Endothelial cell of umbilical vein (primary cell): Measurements from ENCODE around the gene PNPLA3. TPM values are rescaled to one million over a fixed set of nuclear protein-coding genes. Genes with fewer than 3 reads are reported as not detected.

ENCODE experiments used
- BruUV-seq: library from RNA; stranded (reverse); fragments of 400-500 nt; replicated peaks from 2 replicates; lab custom pipeline; 2021; lab: Mats Ljungman, UMichigan
- CTCF ChIA-PET: fragments of 300-600, 350-600 bp; sonication (Branson Sonifier 250); formaldehyde crosslinking; loops from one replicate; lab custom pipeline; 2021; ENCODE audit warnings: antibody characterized with exemption, inconsistent platforms; lab: Charles Lee
- POLR2A ChIA-PET: fragments of 300-600, 350-600 bp; sonication (Branson Sonifier 250); formaldehyde crosslinking; loops from one replicate; lab custom pipeline; 2021; ENCODE audit warnings: antibody characterized with exemption, inconsistent platforms; lab: Charles Lee
- DNase-seq: peaks from one replicate; pipeline ENCODE4 v3.0.0-alpha.2; 2011; ENCODE audit warnings: low read depth, low spot score
- FAIRE-seq: peaks from 2 replicates; lab custom pipeline; 2011; peaks lifted over from hg19 to GRCh38; lab: Jason Lieb, UNC
- H2AFZ ChIP-seq: 2 replicates; pipeline ENCODE4 v1.6.0; 2012; ENCODE audit warnings: low read depth, low read length, control low read depth, inconsistent platforms
- H3K27ac ChIP-seq: 2 replicates; pipeline ENCODE4 v1.5.1; 2011; ENCODE audit warnings: low read depth, mild to moderate bottlenecking, control low read depth, low read length, moderate library complexity; ENCODE audit not compliant: insufficient read depth
- H3K27me3 ChIP-seq, 2 experiments: 2 replicates each; pipeline versions ENCODE4 v1.6.0 to v1.6.1; 2011; ENCODE audit warnings: low read length in 2 of 2, mixed read lengths in 1 of 2; ENCODE audit not compliant: control insufficient read depth in 2 of 2, insufficient read depth in 2 of 2
- H3K36me3 ChIP-seq, 2 experiments: 2 replicates in 1 of 2; 3 replicates in 1 of 2; pipeline ENCODE4 v1.5.1; 2011; ENCODE audit warnings: low read length in 2 of 2, mild to moderate bottlenecking in 1 of 2, moderate library complexity in 1 of 2; ENCODE audit not compliant: control insufficient read depth in 2 of 2, insufficient read depth in 2 of 2; ENCODE audit errors: extremely low read depth in 1 of 2
- H3K4me1 ChIP-seq: 3 replicates; pipeline ENCODE4 v1.5.1; 2011; ENCODE audit warnings: mild to moderate bottlenecking, low read length; ENCODE audit not compliant: control insufficient read depth, insufficient read depth; ENCODE audit errors: extremely low read depth
- H3K4me2 ChIP-seq: 2 replicates; pipeline ENCODE4 v1.6.1; 2011; ENCODE audit warnings: low read length, control low read depth, mixed read lengths; ENCODE audit not compliant: insufficient read depth
- H3K4me3 ChIP-seq, 3 experiments: fragments of 200-600 bp in 1 of 3; sonication (generic), shearing (Covaris generic) in 1 of 3; replicated peaks in 1 of 3; 2 replicates each; pipeline ENCODE4 v1.5.1; 2011 to 2016; ENCODE audit warnings: control low read depth in 3 of 3, low read length in 3 of 3, mild to moderate bottlenecking in 2 of 3, inconsistent platforms in 1 of 3, low read depth in 1 of 3, moderate library complexity in 1 of 3; ENCODE audit not compliant: insufficient read depth in 1 of 3
- H3K79me2 ChIP-seq: 2 replicates; pipeline ENCODE4 v1.6.0; 2012; ENCODE audit warnings: low read length, inconsistent platforms; ENCODE audit not compliant: control insufficient read depth, insufficient read depth
- H3K9ac ChIP-seq: replicated peaks from 2 replicates; pipeline ENCODE3; 2011; ENCODE audit warnings: low read length, control low read depth; ENCODE audit not compliant: insufficient read depth; ENCODE audit errors: extremely low read depth
- H3K9me1 ChIP-seq: replicated peaks from 3 replicates; pipeline ENCODE4 v1.6.0; 2011; ENCODE audit warnings: mild to moderate bottlenecking, low read length; ENCODE audit not compliant: control insufficient read depth, insufficient read depth; ENCODE audit errors: extremely low read depth
- H3K9me3 ChIP-seq: replicated peaks from 2 replicates; pipeline ENCODE4 v1.5.1; 2012; ENCODE audit warnings: low read length, inconsistent platforms; ENCODE audit not compliant: control insufficient read depth, insufficient read depth
- H4K20me1 ChIP-seq: replicated peaks from 2 replicates; pipeline ENCODE3; 2011; ENCODE audit warnings: mild to moderate bottlenecking, low read length; ENCODE audit not compliant: control insufficient read depth, insufficient read depth; ENCODE audit errors: extremely low read depth
- EZH2 ChIP-seq: IDR thresholded peaks from 2 replicates; pipeline ENCODE4 v1.6.1; 2012; ENCODE audit warnings: borderline replicate concordance, low read depth, mild to moderate bottlenecking, moderate library complexity, low read length, inconsistent platforms; ENCODE audit not compliant: severe bottlenecking
- FOS ChIP-seq: IDR thresholded peaks from 2 replicates; pipeline ENCODE4 v1.6.1; 2011; ENCODE audit warnings: mild to moderate bottlenecking, low read length, moderate library complexity, borderline replicate concordance; ENCODE audit not compliant: insufficient read depth
- GATA2 ChIP-seq: IDR thresholded peaks from 2 replicates; pipeline ENCODE4 v1.7.0; 2011; ENCODE audit warnings: low read depth, mild to moderate bottlenecking, moderate library complexity, mixed read lengths, low read length; ENCODE audit not compliant: insufficient read length, insufficient read depth
- JUN ChIP-seq: IDR thresholded peaks from 2 replicates; pipeline ENCODE4 v1.6.1; 2011; ENCODE audit warnings: borderline replicate concordance, low read depth; ENCODE audit not compliant: insufficient read length, insufficient read depth
- MYC ChIP-seq: IDR thresholded peaks from one replicate; pipeline ENCODE4 v1.6.1; 2011; ENCODE audit warnings: mild to moderate bottlenecking, low read depth, low read length
- POLR2A ChIP-seq: IDR thresholded peaks from 2 replicates; pipeline ENCODE4 v1.6.1; 2012; ENCODE audit warnings: low read depth, mild to moderate bottlenecking, control low read depth, low read length
- POLR2AphosphoS5 ChIP-seq: IDR thresholded peaks from 2 replicates; pipeline ENCODE4 v1.6.1; 2012; ENCODE audit warnings: low read depth, mild to moderate bottlenecking, control low read depth, low read length, moderate library complexity; ENCODE audit not compliant: insufficient read depth
- dilution Hi-C: fragments of 300-500 bp; cut with MboI; formaldehyde crosslinking; loops from one replicate; pipeline ENCODE4 v1.15.0; 2019; ENCODE audit warnings: low sequenced_read_pairs; ENCODE audit not compliant: extremely low pct_ligation_motif_present
- intact Hi-C: fragments of 100-400 bp; cut with micrococcal nuclease; formaldehyde crosslinking; loops from one replicate; pipeline ENCODE4 v1.10.0; 2022
- polyA plus RNA-seq, 4 experiments: library from polyadenylated mRNA; depleted of rRNA in 3 of 4; stranded (reverse) in 3 of 4; unstranded in 1 of 4; fragments of >200 nt; gene quantifications; 2 replicates each; pipeline versions ENCODE4 v1.2.1 to v1.2.3, GENCODE V29; 2011 to 2012; ENCODE audit warnings: missing spikeins in 1 of 4
- total RNA-seq: library from RNA; stranded (reverse); gene quantifications from 2 replicates; pipeline ENCODE4 v1.2.3, GENCODE V29; 2021
- TF ChIP-seq, protein P1 (sequence below), 2 donors: IDR thresholded peaks; 1 replicate in 1 of 2; 2 replicates in 1 of 2; pipeline ENCODE4 v1.5.1; 2011; ENCODE audit warnings: low read length in 2 of 2, mild to moderate bottlenecking in 2 of 2, moderate library complexity in 2 of 2, control low read depth in 1 of 2, inconsistent platforms in 1 of 2, low read depth in 1 of 2; ENCODE audit not compliant: insufficient read depth in 1 of 2; ENCODE audit errors: extremely low read depth in 1 of 2
- TF ChIP-seq, protein P2 (sequence below): IDR thresholded peaks from 2 replicates; pipeline ENCODE4 v1.6.1; 2011; ENCODE audit not compliant: insufficient read depth, insufficient read length

PNPLA3 gene
- total and polyA plus RNA-seq, 2 donors (not counting 3 experiments of a cell fraction or from before 2014, with no cell fraction given): 5.3 to 12.3 TPM

DNA sequence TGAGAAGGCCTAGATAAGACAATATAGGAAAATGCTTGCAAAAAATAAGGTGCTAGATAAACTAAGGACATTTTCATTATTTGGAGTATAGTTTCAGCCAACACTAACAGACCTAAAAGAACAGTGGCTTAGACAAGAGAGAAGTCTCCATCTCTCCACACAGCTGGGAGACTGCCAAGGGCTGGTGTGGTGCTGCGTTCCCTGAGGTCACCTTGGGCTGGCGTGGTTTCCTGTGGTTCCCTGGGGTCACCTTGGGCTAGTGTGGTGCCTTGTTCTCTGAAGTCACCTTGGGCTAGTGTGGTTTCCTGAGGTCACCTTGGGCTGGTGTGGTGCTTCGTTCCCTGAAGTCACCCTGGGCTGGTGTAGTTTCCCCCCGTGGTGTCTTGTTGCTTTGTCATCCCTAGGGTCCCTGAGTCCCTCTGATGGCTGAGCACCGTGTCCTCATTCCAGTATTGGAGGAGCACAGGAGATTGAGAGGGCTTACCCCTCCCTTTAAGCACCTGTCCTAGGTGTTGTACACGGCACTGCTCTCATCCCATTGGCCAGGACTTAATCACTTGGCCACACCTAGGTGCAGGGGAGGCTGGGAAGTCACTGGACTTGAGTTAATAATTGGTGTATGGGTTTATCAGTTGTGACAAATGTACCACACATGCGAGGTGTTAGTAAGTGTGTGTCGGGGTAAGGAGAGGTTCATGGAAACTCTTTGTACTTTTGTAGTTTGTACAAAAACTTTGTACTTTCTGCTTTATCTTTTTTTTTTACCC, 46.6 kb downstream of the PNPLA3 start:
- Histone ChIP-seq H3K27ac (no peak overlapping the region), H3K9ac (no peak overlapping the region), H3K36me3 (peaks cover 13 to 52% of the 10 kb centered on the region in 2 experiments), H3K4me3 (no peak overlapping the region), H3K4me2 (no peak overlapping the region), H3K79me2 (no peaks in the 10 kb centered on the region), H4K20me1 (no peaks in the 10 kb centered on the region), H3K9me3 (no peaks in the 10 kb centered on the region), H3K4me1 (no peaks in the 10 kb centered on the region), H3K9me1 (no peaks in the 10 kb centered on the region), H3K27me3 (no peaks in the 10 kb centered on the region), H2AFZ (no peak overlapping the region)
- DNase-seq (no peak), FAIRE-seq (no peak)
- ChIA-PET POLR2A (no interaction called here), CTCF (interaction anchor here (1.1 kb wide), 1 partner anchor 23 kb away, joined by 3 read pairs; no protein-coding TSS in a partner anchor)
- dilution Hi-C loops: no loop called here
- intact Hi-C loops: no loop called here
- TF ChIP-seq MYC (no peak), FOS (no peak), JUN (no peak), EZH2 (no peak), GATA2 (no peak), POLR2A (no peak), POLR2AphosphoS5 (no peak)
- TF ChIP-seq, protein P1, sequence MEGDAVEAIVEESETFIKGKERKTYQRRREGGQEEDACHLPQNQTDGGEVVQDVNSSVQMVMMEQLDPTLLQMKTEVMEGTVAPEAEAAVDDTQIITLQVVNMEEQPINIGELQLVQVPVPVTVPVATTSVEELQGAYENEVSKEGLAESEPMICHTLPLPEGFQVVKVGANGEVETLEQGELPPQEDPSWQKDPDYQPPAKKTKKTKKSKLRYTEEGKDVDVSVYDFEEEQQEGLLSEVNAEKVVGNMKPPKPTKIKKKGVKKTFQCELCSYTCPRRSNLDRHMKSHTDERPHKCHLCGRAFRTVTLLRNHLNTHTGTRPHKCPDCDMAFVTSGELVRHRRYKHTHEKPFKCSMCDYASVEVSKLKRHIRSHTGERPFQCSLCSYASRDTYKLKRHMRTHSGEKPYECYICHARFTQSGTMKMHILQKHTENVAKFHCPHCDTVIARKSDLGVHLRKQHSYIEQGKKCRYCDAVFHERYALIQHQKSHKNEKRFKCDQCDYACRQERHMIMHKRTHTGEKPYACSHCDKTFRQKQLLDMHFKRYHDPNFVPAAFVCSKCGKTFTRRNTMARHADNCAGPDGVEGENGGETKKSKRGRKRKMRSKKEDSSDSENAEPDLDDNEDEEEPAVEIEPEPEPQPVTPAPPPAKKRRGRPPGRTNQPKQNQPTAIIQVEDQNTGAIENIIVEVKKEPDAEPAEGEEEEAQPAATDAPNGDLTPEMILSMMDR (IDR thresholded peaks at IDR 0.05; ENCODE audit: extremely low read depth in 1 of 2, insufficient read depth in 1 of 2, low read depth in 1 of 2, low read length in 2 of 2): no peak
- TF ChIP-seq, protein P2, sequence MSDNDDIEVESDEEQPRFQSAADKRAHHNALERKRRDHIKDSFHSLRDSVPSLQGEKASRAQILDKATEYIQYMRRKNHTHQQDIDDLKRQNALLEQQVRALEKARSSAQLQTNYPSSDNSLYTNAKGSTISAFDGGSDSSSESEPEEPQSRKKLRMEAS: no peak
- no TSS peak for BruUV-seq
